22Rv1 (cell line): ENCODE data around the gene HIC1.

Experiments
- CTCF ChIP-seq: fragments of 450-650 bp; IDR thresholded peaks from 2 replicates; pipeline ENCODE4 v1.5.1; 2017; ENCODE audit warnings: mild to moderate bottlenecking
- ZFX ChIP-seq: fragments of 450-650 bp; IDR thresholded peaks from 2 replicates; pipeline ENCODE4 v1.6.1; 2017; ENCODE audit warnings: antibody characterized with exemption, borderline replicate concordance

GRCh38 chr17:2064520-2064971, 9.6 kb downstream of the HIC1 start:
- TF ChIP-seq CTCF, result no peak
- no peak for TF ChIP-seq ZFX
